GM21423 (cell line): ENCODE results near the gene NAV2.
"Not testable (repeated sequence)": the region's sequence is repeated elsewhere in the genome, so short reads cannot be mapped to it uniquely, and the experiment has no call there.

Experiments
- ATAC-seq: cut with Tn5 transposase; IDR thresholded peaks from one replicate; pipeline ENCODE4 v1.9.1; 2021; ENCODE audit warnings: mild to moderate bottlenecking, moderate library complexity; ENCODE audit not compliant: unreplicated experiment

NAV2 gene

DNA sequence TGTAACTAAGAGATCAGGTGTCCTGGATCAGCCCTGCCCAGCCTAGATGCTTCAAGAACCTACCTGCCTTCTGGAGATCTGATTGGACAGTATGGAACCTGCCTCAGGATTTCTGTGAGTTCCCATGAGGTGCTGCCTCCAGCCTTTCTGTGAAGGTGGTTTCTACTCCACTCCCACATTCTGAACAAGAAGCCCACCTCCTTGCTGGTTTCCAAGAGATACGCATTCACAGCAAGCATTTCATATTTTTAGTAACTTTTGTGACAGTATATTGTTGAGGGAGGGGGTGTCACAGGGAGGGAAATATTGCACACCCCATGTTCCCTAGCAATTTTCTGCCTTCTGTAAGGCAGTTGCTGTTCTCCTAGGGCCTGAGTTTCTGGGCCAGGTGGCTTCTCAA, 204.4 kb downstream of the NAV2 start:
- ATAC-seq, result no peak

DNA sequence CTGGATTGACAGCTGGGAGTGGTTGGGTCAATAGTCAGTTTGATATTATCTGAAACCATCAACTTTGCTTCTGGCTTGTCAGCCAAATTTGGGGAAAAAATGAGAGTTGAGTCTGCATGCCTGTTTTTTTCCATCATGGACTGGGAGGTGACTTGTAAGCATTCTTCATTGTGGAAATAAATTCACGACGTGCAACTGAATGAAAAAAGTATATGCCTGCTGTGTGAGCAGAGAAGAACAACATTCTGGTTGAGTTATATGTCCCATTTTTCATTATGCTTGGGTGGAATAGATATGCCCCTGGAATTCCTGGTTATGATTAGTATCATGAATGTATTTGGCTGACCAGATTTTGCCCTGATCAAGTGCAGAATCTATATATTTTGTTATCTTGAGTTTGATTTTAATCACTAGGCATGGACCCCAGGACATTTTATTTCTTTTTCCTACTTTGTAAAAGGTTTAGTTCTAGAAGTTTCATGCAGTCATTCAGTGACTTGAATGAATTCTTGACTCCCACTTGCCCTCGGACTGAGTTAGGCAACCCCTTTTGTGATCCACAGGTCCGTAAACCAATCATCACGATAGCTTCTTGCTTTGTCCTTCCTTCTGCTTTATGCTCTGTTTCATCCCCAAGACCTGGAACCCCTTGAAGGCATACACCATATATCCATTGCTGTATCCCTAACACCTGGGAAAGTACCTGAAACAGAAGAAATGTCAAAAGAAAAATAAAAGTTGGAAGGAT, 205.8 kb downstream of the NAV2 start:
- no peak for ATAC-seq

DNA sequence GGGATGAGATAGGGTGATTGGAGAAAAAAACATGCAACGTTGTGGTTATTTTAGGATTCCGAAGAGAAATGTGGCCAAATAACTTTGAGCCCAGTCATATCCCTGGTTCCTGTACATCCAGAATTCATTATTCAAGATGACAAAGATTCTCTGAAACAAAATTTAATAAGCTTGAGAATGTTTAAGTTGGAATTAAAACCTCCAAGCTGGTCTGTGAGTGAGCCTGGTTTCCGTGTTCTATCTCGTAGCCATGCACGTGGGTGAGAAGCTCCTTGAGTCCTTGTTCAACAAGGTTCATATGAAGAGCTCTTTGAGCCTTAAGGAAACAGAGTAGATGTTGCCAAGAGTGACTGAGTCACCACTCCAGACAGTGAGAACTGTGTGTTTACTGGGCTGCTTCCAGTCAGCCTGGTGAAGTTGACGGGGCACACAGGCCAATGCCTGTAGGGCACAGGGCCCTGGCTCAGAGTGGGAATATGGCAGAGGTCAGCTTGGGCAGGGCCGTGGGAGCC, 206.5 kb downstream of the NAV2 start:
- ATAC-seq, result no peak

DNA sequence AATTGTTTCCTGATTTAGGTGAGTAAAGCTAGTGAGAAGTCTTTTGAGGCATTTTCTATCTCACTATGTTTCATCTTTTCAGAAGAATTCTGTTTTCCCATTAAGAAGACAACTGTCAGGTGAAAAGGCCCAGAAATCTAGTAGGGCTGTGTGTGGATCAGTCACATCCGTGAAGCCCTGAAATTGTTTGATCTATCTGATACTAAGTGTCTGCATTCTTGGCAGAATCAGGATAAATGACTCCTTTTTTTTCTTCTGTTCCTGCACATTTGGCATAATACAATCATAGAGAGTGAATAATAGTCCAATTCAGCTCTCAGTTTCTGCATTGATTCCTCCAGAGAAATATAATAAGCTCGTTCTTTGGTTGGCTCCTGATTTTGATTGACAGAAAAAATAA, 208.3 kb downstream of the NAV2 start:
- no peak for ATAC-seq

DNA sequence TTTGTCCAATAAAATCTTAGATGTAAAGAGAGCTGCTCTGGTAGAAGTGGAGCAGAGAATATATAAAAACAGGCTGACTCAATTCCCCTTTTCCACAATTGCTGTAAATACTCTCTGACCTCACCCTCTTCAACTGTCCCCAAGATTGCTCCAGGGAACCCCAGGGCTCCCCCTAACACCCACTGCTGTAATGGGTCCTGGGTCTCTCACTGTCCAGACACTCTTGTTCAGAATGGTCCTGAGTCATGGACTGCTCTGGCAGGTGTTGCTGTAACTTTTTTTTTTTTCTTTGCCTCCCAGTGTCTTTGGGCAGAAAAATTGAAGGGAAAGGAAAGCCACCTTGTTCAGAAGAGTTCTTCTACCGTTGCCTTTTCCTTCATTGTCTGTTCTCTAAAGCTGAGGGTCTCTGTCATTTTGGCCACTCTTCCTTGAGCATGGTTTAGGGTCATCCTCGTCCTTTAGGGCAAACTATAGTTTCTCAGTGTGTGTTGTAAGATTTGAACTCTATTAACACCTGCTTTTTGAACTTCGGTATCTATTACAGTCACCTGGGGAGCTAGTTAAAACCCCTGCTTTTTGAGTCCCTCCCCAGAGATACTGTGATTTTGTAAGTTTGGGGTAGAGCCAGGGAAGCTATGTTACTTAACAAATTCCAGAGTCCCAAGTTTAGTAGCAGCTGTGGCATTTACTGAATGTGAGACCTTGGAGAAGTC, 209.5 kb downstream of the NAV2 start:
- no peak for ATAC-seq

DNA sequence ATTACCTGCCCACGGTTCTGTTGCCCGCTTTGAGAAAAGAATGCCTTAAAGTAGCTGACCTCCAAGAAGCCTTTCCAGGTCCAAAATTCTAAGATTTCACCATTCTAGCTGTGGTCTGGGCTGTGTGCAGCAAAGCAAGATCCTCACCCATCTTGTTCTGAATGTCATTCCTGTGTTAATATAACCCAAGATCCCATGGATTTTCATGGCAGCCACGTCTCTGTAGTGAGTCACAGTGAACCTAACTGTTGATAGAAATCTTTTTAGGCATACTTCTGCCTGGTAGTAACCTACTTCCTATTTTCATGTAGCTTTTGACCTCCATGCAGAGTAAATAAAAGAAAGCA, 210.0 kb downstream of the NAV2 start:
- no peak for ATAC-seq

DNA sequence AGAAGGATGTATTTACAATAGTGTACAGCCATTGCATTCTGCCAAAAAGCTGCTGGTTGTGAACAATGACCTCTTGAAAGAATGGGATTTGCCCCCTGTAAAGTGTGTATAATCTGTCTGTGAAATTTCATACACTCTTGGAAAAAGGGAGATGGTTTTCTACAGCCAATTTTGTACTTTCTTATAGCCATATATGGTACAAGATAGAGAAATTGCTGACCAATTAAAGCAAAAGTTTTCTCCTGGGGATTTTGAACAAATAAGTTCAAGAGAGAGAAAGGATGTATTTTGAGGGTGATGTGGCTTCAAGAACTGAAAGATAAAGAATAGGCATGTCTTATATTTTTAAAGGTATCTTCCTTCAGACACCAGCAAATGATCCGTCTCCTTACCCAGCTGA, 211.0 kb downstream of the NAV2 start:
- ATAC-seq, result no peak

DNA sequence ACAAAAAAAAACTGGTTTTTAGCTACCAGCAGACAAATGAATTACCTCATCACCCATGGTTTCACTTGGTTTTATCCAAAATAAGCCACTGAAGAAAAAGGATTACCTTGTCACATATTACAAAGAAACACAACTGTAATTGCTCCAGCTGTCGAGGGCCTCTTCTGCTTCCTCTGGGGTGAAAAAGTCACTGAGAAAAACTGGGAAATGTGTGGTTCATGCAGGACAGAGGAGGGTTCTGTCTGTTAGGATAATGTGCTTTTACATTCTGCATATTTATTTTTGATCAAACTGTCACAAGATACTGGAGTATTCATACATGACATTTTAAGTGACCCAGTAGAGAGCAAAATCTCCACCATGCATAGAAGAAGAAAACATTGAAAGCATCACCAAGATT, 211.7 kb downstream of the NAV2 start:
- ATAC-seq, result no peak

DNA sequence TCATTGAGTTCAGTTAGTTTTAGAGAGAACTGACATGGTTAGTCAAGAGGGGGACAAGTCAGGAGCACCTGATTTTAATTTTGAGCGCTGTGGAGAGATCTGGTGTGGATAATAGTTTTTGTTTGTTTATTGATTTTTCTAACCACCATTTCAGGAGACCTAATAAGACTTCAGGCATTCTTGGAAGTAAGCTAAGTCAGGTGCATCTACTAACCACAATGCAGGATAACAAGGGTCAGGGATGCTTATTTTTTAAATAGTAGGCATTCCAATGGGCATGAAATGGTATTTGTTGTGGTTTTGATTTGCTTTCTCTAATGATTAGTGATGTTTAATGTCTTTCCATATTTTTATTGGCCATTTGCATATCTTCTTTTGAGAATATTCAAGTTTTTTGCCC, 212.1 kb downstream of the NAV2 start:
- no peak for ATAC-seq

DNA sequence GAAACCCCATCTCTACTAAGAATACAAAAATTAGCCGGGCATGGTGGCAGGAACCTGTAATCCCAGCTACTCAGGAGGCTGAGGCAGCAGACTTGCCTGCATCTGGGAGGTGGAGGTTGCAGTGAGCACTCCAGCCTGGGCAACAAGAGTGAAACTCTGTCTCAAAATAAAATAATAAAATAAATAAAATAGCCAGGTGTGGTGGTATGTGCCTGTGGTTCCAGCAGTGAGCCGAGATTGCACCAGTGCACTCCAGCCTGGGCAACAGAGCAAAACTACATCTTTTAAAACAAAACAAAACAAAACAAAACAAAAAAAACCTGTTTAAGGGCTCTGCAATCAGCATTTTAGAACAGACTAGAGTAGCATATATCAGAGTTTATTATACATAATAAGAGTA, 214.8 kb downstream of the NAV2 start:
- not testable (repeated sequence) for ATAC-seq

DNA sequence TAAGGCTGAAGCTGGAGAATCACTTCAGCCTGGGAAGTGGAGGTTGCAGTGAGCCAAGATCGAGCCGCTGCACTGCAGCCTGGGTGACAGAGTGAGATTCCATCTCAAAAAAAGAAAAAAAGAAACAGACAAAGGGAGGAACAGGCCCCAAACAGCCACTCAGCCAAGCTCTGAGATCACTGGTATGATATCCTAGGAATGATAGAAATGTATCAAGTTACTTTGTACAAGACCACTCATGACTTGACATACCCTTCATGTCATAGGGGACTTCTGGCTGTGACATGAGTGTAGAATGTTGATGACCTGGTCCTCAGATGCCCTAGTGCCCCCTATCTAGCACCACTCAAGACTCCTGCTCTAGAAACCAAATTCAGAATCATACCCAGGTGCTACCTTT, 216.5 kb downstream of the NAV2 start:
- ATAC-seq, result no peak

DNA sequence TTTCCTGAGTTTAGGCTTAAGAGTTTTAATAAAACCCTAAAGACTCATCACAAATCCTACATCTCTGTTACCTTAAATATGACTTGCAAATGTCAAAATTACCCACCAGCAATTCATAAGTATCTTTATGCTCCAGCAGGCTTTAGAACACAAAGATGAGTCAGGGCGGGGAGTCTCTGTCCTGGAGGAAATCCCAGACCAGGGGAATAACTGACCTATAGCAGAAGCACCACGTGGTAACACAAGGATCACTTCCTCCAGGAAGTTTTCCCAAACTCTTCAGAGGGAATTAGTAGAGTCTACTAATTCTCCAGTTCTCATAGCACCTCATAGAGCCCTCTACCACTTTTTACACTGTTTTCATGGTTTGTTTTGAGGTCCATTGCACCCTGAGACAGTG, 217.0 kb downstream of the NAV2 start:
- ATAC-seq, result no peak

DNA sequence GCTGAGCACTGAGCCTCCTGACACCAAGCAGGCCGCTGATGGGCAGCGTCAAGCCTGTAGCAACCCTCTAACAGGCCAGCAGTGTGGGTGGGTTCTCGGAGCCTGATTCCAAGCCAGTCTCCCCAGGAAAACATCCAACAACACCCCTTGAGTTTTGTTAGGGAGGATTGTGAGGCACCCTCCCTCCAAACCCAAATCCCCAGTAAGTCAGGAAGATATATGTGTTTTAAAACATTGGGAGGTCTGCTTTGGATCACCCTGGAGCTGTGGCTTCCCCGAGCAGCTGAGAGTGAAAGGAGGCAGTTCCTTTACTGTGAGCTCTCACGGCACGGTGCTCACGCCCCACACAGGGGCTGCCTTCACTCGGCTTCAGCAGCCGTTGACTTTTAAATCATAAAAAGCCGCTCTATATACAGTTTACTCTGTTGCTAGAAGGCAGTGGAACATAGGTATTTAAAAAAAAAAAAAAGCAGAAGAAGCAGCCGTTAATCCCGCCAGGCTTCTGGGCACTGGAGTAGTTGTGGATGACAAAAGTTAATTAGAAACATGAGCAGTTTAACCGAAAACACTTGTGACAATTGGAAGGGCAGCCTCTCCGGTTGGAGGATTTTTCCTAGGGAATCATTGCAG, 218.6 kb downstream of the NAV2 start:
- no peak for ATAC-seq

DNA sequence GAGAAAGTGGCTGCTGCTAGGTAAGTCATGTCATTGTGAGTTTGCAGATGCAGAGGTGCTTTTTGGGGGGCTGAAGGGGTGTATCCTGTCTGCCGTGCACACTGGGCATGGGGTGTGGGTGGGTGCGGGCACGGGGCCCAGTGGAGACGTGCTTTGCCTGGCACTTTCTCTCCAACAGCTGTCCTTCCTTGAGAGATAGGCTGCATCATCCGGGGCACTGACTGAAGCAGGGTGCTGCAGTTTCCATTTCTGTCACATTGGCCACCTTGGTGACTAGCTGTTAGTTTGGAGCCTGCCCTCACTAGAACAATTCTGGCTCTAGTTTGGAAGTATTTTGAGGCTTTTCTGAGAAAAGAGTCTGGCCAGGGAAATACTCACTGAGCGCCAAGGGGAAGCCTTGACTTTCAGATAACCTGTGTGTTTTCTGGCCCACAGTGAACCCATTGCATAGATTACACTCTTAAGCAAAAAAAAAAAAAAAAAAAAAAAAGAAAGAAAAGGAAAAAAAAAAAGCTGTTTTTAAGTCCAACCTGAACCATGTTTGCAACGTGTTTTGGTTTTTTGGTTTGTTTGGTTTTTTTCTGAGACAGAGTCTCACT, 219.2 kb downstream of the NAV2 start:
- ATAC-seq, result no peak

DNA sequence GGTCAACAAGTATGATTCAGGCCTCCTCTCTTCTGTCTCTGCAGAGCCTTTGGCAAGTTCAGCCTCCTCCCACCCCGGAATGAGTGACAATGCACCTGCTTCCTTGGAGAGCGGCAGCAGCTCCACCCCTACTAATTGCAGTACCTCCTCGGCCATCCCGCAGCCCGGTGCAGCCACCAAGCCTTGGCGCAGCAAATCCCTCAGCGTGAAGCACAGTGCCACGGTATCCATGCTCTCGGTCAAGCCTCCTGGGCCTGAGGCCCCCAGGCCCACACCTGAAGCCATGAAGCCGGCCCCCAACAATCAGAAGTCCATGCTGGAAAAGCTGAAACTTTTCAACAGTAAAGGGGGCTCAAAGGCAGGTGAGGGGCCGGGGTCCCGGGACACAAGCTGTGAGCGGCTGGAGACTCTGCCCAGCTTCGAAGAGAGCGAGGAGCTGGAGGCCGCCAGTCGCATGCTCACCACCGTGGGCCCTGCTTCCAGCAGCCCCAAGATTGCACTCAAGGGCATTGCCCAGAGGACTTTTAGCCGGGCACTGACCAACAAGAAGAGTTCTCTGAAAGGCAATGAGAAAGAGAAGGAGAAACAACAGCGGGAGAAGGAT, 220.6 kb downstream of the NAV2 start:
- no peak for ATAC-seq

DNA sequence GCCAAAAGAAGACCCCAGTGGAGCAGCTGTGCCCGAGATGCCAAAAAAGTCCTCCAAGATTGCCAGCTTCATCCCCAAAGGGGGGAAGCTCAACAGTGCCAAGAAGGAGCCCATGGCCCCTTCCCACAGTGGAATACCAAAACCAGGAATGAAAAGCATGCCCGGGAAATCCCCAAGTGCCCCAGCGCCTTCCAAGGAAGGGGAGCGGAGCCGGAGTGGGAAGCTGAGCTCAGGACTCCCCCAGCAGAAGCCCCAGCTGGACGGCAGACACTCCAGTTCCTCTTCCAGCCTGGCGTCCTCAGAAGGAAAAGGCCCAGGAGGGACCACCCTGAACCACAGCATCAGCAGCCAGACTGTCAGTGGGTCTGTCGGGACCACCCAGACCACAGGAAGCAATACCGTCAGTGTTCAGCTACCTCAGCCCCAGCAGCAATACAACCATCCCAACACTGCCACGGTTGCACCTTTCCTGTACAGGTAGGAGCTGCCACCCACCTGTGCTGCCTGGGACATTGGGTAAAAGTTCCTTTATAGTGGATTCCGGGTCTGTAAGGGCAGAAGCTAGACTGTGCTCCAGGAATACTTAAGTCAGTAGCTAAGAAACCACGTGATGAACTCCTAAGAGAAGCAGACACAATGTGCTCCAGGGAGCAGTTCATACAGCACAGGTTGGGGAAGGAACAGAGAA, 221.3 kb downstream of the NAV2 start:
- no peak for ATAC-seq

DNA sequence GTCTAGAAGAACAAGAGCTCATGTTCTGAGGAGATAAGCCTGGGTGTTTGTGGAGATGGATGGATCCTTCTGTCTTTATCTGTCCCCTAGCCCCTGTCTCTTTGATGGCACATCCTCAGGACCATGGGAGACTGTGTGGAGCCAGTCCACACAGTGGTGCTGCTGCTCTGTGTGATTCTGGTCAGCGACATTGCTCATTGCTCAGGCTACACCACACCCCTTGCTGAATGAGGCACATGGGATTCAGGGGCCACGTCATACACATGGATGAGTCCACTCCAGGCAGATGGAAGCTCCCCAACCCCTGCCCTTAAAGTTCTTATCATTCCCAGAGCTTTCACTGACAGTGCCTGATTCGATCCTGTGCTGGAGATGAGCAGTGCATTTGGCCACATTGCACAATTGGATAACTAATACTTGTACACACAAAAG, 222.2 kb downstream of the NAV2 start:
- no peak for ATAC-seq

DNA sequence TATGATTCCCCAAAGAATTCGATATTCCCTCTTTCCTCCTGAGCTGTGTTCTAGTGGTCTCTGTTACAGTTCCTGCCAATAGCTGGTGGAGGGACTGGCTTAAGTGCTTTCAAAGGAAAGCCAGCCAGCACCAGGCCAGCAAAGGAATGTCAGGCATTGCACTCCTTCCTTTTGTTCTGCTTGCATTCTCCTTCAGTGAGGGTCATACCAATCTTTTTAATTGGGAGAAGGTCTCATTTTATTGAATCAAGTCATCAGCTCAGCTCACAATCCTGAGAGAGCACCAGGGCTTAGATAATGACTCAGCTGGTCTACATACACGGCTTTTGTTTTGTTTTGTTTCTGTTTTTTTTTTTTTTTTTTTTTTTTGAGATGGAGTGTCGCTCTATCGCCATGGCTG, 222.9 kb downstream of the NAV2 start:
- ATAC-seq, result no peak

DNA sequence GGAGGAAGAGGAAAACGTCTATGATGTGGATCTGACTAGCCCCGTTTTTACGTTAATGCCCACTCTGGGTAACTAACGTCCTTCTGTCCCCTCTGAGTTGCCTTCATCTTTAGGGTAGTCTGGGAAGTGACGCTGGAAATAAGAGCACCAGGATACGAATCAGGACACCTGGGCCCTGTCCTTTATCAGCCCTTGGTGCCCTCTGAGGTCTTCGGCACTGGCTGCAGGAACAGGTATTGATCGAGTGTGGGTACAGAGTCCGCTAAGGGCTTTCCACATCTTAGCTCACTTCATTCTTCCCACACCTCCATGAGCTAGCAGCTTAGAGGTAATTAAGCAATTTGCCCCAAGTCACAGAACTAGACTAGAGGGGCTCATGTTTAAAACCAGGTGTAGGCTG, 223.8 kb downstream of the NAV2 start:
- no peak for ATAC-seq

DNA sequence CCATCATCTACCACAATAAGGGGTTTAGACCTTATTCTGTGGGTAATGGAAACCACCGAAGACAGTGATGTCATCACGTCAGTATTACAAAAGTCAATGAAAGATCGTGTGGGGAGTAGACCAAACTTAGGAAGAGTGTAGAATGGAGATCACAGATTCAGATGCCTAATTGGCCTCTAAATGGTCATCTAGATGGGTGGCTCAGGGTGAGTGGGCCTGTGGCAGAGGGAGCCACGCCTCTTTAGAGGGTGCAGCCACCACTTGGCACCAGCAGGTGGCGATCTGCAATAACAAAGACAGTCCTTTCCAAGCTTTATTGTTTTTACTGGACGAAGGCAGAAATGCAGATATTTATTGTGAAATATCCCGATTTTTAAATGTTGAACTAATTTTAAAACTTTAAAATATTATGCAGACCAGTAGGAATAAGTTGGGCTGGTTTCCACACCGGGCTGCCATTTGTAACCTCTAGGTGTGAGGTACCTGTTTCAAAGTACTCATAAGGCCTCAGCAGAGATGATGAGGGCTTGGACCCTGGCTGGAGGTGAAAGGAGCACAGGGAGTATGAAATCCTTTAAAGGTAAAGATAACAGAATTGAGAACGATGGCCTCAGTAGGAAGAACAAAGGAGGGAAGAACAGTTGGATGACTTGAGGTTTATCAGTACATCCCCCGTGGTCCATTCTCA, 225.7 kb downstream of the NAV2 start:
- ATAC-seq, result no peak
